ENCODE measurements around the gene USP13.
A peak's percentile ranks its signal among the peaks of the same experiment; 100 is the strongest.
"Not testable (repeated sequence)": the region's sequence is repeated elsewhere in the genome, so short reads cannot be mapped to it uniquely, and the experiment has no call there.

The USP13 gene

DNA sequence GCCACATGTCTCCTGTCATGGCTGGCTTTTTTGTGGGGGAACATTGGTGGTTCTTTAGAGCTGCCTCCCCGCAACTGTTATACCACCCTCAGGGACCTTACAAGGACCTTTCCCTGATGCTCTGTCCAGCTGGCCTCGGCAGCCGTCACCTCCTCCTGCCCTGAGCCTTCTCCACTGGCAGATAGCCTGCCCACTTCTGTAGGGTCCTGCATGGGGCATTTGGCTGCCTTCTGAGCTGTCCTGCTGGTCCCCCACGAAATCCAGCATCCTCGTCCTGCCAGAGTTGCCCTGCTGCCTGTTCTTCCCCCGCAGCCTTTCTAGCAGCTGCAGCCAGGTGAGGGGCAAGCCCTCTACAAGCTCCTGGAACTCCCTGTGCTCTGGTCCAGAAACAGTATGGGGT is 86.2 kb downstream of the USP13 start:
- no peak for DNase-seq

DNA sequence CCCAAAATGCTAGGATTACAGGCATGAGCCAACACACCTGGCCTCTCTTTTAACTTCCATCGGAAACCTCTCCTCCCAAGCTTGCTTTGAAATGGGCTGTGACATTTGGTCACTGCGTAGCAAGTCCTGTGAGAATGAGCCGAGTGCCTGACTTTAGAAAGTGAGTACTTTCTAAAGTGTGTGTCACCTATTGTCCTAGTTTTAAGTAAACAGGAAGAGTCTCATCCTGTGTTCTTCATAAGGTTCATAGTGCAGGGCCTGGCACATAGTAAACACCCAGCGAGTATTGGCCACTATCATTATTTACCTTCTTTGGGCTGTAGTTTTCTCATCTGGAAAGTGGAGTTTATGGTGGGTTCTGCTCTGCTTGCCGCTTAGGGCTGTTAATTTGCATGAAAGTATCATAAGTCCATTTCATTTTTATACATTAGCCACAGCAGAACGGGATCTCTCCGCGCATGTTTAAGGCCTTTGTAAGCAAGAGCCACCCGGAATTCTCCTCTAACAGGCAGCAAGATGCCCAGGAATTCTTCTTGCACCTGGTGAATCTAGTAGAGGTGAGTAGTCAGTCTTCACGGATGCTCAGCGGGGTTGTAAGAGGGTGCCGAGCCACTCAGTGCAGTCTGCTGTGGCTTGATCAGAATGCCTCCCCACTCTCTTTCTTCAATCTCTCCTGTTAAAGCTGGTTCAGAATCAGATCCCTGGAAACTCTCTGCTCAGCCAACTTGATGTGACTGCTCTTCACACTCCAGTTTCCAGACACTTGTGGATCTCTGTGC is 87.2 kb downstream of the USP13 start:
- no peak for DNase-seq

DNA sequence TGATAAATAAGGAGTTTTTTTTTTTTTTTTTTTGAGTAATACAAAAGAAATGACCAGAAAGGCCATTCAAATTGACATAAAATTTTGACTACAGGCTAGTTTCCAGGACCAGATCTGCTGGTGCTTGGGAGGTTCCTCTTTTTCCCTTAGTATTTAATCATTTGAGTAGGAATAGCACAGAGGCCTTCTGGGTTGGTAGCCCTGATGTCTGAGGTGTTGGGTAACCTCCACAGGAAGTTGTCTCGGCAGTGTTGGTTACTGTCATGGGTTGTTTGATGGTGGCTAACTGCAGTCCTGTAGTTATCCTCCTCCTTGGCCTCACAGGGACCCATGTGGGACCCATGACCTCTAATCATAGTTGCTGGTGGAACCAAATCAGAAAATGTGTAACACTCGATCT is 91.1 kb downstream of the USP13 start:
- DNase-seq, result peak; percentile 86

DNA sequence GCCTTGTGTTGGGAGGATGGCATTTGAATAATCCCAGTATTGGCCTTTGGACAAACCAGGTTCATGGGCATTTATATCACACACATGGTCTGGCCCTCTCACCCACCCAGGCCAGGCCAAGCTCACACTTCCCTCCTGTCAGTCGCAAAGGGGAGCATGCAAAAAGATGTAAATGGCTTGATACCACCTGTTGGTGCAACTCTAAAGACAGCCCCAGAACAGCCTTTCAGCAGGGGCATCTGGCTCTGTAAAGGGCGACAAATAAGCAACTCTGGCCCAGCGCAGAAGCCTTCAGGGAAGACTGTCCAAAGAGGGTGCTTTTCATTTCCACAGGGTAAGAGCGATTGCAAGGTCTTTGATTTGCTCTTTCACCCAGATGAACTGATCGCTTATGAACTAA is 91.8 kb downstream of the USP13 start:
- DNase-seq, result no peak

DNA sequence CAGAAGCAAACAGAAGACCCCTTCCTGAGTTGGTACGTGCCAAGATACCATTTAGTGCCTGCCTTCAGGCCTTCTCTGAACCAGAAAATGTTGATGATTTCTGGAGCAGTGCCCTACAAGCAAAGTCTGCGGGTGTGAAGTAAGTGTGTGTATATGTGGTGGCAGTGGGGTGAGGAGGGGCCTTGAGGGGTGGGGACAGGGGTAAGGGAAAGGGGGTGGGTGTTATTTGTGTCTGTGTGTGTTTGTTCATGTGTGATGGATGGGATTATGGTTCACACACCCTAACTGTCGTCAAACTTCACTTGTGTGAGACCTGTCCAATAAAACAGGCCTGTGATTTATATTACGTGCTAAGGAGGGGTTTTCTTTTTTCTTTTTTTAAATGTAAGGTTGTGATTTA is 92.2 kb downstream of the USP13 start:
- DNase-seq, result no peak

DNA sequence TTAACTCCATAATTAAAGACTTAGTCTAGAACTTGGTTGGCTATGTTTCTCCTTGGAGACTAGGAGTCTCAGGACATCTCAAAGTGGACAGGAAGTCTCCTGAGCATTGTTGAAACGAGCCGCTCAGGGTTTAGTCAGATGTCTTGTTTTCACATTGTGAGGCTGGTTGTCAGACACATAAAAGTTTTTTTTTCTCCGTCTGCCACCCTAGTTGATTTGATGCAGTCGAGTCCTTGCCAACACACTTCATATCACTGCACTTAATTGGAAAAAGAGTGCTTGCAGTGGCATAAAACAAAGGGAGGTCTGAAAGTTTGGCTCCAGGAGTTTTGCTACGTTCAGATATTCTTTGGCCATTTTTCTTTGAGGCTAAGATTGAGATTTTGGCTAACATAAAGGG is 92.9 kb downstream of the USP13 start:
- no peak for DNase-seq

DNA sequence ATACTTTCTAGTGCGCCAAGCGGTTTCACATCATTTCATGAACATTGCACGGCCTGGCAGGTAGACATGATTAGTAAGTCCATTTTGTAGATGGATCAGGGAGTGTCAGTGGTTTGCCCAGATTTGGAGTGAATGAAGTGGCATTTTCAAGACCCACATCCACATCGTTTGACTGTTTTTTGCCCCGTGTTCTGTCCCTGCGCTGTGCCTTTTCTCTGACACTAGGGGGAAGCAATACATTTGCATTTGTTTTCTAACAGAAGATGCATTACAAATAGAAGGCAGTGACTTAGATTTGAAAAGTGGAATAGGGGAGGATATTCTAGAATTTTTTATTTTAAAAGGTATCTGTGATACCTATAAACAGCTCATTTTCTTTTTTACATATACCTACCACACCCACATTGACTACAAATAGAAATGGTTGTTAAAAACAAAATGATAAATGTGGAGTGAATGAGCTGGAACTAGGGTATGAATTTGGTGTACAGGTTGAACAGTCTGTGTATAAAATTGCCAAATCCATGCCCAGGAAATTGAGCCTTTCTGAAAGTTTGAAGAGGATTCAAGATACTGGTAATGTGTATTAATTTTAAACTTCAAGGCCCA is 98.0 kb downstream of the USP13 start:
- DNase-seq, result no peak

DNA sequence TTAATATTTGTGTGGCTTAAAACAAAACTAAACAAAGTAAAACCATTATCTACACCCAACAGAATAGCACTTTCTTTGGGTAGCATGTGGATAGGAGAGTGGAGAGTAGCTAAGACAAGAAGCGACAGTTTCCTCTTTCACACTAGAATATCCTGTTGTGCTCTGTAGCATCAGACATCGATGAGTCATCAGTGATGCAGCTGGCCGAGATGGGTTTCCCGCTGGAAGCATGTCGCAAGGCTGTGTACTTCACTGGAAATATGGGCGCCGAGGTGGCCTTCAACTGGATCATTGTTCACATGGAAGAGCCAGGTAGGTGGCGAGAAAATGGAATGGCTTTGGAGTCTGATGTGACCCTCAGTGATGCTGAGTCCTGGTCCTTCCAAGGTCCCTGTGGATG is 108.1 kb downstream of the USP13 start:
- DNase-seq, result no peak

DNA sequence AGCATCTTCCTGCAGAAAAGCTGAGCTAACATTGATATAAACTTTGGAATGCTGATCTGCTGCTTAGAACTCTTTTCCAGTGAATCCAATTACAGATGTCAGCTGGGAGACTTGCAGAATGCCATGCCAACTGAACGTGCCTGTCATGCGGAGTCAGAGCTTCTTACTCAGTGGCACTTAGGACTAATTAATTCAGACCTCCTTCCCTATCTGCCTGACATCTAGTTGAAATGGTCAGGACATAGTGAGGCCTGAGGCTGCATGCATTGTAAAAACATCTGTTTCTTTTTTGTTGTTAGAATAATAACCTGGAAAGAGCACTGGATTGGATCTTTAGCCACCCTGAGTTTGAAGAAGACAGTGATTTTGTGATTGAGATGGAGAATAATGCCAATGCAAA is 112.6 kb downstream of the USP13 start:
- no peak for DNase-seq

DNA sequence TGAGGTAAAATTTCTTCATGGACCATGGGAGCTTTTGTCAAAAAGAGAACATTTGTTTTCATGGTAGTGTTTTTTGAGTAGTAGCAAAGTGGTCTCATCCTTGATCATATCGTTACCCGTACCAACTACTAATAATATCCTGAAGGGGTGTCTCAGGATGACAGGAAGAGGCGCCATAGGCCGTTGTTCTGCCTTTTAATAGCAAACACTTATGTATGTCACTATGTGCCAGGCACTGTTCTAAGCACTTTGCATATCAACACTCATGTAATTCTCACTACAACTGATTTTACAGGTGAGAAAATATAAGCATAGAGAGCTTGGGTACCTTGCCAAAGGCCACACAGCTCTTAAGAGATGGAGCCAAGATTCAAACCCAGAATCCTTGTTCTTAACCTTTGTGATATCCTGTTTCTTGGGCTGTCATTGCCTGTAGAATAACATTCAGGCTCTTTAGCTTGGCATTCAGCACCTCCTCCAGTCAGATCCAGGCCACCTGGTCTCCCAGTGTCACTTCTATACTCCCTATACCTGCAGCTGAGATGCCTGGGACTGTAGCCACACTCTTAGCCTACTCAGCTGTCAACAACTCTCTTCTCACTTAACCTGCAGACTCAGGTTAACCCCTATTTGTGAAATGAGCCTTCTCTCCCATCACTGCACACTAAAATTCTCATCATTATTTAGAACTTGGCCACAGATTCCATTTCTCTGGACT is 113.7 kb downstream of the USP13 start:
- DNase-seq, result no peak

DNA sequence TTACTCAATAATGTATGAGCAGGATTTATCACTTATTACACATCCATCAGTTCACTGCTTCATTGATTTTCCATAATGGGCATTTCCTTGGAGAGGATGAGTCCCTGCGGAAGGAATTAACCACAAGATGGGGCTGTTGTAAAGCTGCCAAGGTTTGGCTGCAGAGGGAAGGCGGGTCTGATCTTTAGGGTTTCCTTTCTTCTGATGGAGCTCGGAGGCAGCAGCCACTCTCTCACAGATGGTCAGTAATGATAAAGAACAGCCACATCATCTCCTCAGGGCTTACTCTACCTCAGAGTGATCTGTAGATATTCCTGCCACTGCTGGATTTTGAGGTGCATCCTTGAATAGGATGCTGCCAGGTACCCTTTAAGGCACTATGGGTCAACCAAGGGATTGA is 115.2 kb downstream of the USP13 start:
- no peak for DNase-seq

DNA sequence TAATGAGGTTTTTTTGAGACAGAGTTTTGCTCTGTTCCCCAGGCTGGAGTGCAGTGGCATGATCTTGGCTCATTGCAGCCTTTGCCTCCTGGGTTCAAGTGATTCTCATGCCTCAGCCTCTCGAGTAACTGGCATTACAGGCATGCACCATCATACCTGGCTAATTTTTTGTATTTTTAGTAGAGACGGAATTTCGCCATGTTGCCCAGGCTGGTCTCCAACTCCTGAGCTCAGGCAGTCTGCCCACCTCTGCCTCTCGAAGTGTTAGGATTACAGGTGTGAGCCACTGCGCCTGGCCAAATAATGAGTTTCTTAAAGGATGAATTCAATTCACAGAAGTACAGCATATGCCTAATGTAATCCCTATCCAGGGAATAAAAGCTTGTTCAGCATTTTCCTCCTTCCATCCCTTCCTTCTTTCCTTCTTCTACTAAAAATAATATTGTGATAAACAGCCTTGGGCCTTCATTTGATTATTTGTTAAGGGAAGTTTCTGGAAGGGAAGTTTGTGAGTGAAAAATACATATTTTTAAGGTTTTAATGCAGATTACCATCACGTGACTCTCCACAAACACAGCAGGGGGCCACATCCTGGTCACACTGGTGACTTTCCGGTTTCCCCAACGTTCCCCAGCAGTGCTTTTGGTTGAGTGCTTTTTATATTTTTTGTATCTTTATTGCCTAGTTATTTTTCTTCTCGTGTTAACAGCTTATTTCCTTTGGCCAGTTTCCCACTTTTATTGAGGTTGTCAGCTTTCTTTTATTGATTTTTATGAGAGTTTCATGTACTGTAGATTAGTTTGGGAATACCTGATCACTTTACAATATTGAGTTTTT is 116.8 kb downstream of the USP13 start:
- no peak for DNase-seq

DNA sequence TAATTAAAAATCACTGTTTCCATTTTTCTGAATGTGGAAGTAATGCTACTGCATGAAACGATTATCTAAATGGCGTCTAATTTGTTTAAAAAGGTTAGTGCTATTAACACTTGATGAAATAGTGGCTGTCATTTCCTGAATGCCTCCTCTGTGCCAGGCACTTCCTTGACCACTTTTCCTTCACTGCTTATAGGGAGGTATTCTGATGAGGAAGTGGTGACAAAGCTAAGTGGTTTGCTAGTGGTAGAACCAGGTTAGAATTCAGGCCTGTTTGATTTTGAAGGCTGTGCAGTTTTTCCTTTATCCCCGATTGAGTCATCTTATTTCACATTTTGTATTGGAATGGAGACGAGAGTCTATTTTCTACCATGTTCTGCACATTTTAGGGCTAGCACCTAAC is 119.0 kb downstream of the USP13 start:
- peak; percentile 15 for DNase-seq

DNA sequence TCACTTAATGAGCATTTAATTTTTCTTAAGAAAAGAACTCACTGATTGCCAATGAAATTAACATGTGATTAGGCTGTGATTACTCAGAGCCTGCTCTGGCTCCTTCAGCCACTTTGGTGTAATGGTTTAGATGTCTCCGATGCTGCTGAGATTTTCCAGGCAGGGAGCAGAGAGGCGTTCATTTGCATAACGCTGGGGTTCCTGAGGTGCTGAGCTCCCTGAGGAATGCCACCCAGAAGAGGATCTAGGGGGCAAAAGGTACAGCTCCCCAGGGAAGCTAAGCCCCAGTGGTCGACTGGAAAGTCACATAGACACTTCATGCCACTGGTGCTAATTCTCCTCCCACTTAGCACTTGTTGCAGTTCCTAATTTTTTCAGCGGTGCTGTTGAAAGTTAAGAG is 119.5 kb downstream of the USP13 start:
- no peak for DNase-seq

DNA sequence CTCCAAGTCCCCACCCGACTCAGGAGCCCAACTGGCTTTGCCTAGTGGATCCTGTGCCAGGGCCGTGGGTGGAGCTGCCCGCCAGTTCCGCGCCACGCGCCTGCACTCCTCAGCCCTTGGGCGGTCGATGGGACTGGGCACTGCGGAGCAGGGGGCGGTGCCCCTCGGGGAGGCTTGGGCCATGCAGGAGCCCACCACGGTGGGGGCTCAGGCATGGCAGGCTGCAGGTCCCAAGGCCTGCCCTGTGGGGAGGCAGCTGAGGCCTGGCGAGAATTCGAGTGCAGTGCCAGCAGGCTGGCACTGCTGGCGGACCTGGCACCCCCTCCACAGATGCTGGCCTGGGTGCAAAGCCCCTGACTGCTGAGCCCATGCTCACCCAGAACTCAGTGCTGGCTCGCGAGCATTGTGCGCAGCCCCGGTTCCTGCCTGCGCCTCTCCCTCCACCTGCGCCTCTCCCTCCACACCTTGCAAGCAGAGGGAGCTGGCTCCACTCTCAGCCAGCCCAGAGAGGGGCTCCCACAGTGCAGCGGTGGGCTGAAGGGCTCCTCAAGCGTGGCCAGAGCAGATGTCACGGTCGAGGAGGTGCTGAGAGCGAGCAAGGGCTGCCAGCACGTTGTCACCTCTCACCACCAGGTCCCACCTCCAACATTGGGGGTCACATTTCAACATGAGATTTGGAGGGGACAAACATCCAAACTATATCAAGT is 122.7 kb downstream of the USP13 start:
- no peak for DNase-seq

DNA sequence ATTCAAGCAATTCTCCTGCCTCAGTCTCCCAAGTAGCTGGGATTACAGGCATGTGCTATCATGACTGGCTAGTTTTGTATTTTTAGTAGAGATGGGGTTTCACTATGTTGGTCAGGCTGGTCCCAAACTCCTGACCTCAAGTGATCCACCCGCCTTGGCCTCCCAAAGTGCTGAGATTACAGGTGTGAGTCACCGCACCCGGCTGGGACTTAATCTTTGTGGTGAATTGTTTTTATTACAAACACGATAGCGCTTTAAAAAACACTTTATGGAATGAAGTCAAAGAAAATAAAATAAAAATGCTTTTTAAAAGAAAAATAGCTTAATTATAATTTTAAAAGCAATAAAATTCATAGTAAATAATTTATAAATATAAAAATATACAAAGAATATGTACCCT is 130.0 kb downstream of the USP13 start:
- not testable (repeated sequence) for DNase-seq

DNA sequence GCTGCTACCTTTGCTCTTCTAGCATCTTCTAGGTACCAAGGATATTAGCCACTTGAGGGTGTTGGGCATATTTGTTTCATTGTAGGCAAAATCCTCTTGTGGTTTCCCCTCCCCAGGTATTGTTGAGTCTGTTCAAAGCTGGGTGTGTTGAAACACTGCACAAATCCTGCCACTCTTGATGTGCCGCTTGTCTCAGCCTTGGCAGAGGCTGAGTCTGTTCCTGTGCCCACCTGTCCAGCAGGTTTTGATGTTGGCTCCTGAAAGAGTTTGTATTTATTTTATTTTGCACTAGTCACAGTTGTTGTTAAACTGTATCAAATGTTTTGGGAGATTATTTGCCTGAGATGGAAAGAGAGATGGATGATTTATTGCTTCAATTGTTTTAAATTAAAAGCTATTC is 136.2 kb downstream of the USP13 start:
- DNase-seq, result no peak

DNA sequence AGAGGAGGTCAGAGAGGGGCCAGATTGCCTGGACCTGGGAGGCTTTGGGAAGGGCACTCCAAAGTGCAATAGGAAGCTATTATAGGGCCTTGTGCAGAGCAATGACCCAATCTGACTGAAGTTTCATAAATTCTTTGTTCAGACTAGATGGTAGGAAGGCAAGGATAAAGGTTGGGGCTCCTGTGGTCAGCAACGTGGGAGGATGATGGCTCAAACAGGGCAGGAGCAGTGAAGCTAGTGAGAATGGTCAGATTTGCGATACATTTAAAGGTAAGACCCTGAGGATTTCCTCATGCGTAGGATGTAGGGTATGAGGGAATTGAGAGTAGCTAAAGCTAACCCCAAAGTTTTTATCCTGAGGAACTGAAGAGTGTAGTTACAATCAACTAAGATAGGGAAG is 139.0 kb downstream of the USP13 start:
- no peak for DNase-seq

DNA sequence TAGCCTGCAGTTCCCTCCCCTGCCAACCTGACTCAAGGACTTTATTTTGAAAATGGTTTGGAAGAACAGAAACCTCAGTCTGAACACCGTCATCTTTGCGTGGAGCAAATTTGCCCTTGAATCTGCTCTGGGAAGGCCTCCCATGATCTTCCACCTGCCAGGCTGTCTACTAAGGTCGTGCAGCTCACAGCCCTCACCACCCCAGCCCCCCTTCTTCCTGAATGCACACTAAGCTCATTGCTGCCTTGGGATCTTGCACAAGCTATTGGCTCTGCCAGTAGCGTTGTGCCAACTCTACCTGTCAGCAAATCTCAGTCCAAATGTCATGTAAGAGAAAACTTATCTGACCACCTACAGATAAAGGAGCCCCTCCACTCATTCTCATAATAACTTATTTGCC is 141.5 kb downstream of the USP13 start:
- DNase-seq, result no peak

DNA sequence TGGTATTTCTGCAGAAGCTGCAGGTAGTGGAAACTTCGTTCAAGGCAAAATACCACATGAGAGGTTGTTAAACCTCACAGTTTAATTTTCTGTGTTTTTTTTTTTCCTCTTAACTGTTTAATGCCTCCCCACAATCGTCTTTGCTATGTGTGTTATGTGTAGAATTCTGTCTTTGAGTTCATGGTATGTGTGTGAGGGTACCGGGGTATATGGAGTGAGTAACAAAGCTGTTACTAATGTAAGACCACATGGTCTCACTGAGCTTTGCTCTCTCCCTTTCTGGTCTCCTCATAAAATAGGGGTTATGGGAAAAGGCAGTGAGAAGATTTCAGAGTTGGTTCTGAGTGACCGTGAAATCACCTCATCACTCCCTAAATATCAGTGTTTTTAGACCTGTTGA is 143.6 kb downstream of the USP13 start:
- no peak for DNase-seq

DNA sequence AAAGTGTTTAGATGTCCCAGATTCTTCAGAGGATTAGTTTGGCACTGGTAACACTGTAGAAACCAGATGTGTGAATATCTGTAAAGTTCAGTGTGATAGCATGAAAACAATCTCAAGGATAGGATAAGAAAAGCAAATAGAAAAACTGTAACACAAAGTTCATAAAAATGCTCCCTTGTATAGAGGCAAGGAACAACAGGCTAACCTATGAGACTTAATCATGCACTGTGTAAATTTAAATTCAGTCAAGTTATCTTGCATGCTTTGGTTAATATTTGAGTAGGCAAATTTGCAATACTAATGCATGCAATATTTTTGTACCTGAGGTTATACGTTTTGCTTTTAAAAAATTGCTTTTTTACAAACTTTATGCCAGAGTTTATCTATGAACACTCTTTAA is 144.4 kb downstream of the USP13 start:
- DNase-seq, result no peak

DNA sequence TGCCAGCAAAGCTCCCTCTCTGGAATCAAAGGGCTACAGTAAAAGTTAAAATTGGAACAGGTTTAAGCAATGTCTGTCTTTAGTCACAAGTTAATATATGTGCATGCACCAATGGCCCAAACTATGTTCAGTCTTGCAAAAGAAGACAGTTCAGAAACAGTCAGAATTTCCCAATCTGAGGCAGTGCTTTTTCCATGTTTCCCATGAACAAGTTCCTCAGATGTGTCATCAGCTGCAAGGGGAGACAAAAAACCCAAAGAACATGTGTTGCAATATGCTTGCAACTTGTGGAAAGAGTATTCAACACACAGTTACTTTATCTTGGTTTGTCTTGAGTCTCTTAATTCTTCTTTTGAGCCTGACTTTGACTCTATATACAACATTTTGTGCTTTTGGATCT is 148.4 kb downstream of the USP13 start:
- DNase-seq, result no peak

DNA sequence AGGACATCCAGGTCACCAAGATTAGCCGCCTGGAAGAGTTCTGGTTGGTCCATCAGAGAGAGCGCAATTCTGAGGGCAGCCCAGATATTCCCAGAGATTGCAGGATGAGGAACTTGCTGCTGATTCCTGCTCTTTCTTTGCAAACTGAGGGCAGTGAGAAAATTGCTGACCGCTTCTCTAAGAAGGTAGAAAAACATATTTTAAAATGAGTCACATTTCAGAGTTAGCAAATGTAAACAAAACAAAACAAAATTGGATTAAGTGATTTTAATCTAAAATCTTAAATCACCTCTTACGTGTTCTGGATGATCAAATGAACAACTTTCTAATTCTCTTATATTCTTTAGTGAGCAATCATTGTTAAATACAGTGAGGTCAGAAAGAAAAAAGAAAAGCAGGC is 149.0 kb downstream of the USP13 start:
- no peak for DNase-seq
